ENCODE results near the gene CXorf65.

Gene CXorf65

GRCh38 chrX:71106427-71106826 is at the start of gene CXorf65:
CXorf65 (minus strand) TSS chrX:71106740; CDS start chrX:71106556, 184 bp downstream.
- no peak for FAIRE-seq

- FAIRE-seq, result no peak
These were observed 48.1 kb upstream of the CXorf65 start for GRCh38 chrX:71154641-71155040.

- FAIRE-seq, result no peak
These were observed 47.7 kb upstream of the CXorf65 start for GRCh38 chrX:71154196-71154595.

- FAIRE-seq, result no peak
These were observed 44.8 kb upstream of the CXorf65 start for GRCh38 chrX:71151366-71151765.

GRCh38 chrX:71148278-71148663 is 41.7 kb upstream of the CXorf65 start:
- FAIRE-seq, result no peak

- FAIRE-seq, result no peak
These were observed 41.1 kb upstream of the CXorf65 start for GRCh38 chrX:71147496-71148277.

- FAIRE-seq, result no peak
These were observed 38.1 kb upstream of the CXorf65 start, which contains the start of gene NLGN3 for GRCh38 chrX:71144651-71145050. NLGN3 (plus strand) TSS chrX:71144841; CDS start chrX:71147750, 2,909 bp downstream.

GRCh38 chrX:71143508-71143907 is 37.0 kb upstream of the CXorf65 start:
- FAIRE-seq, result no peak

- FAIRE-seq, result no peak
These were observed 33.9 kb upstream of the CXorf65 start for GRCh38 chrX:71140440-71140839.

GRCh38 chrX:71131510-71131909 is 25.0 kb upstream of the CXorf65 start:
- no peak for FAIRE-seq

GRCh38 chrX:71128915-71129765 is 22.6 kb upstream of the CXorf65 start:
- peak; percentile 27 for FAIRE-seq

GRCh38 chrX:71128166-71128833 is 21.8 kb upstream of the CXorf65 start:
- FAIRE-seq, result no peak

- FAIRE-seq, result no peak
These were observed 12.5 kb upstream of the CXorf65 start for GRCh38 chrX:71118985-71119535.

- peak; percentile 13 for FAIRE-seq
These were observed 11.8 kb upstream of the CXorf65 start, which contains the start of gene MED12 for GRCh38 chrX:71118032-71118984. MED12 (plus strand) TSS chrX:71118596; CDS start chrX:71118755, 159 bp downstream.

- FAIRE-seq, result no peak
These were observed 10.8 kb upstream of the CXorf65 start for GRCh38 chrX:71117358-71117757.

- FAIRE-seq, result no peak
These were observed 5.4 kb upstream of the CXorf65 start for GRCh38 chrX:71111921-71112431.

GRCh38 chrX:71111141-71111843 is 4.8 kb upstream of the CXorf65 start, which contains the start of gene IL2RG:
IL2RG (minus strand) TSS chrX:71111577; CDS start chrX:71111539, 38 bp downstream.
- FAIRE-seq, result no peak

- no peak for FAIRE-seq
These were observed 2.5 kb upstream of the CXorf65 start for GRCh38 chrX:71109051-71109450.

GRCh38 chrX:71107762-71108360 is 1.3 kb upstream of the CXorf65 start:
- no peak for FAIRE-seq

- no peak for FAIRE-seq
These were observed 705 bp upstream of the CXorf65 start for GRCh38 chrX:71107245-71107644.

Measured in islet of Langerhans (tissue), 1 donor.